IMR-90 (cell line): ENCODE measurements around the gene TRIM47. TPM values are rescaled to one million over a fixed set of nuclear protein-coding genes. Genes with fewer than 3 reads are reported as not detected.

Experiments
- ATAC-seq: fragments of 200-7000 bp; cut with Tn5 transposase; 2 replicates; pipeline ENCODE4 v1.9.1; 2020; ENCODE audit warnings: low read depth, mild to moderate bottlenecking, moderate library complexity
- BruUV-seq: library from RNA; stranded (reverse); fragments of 400-500 nt; replicated peaks from 2 replicates; lab custom pipeline; 2021; lab: Mats Ljungman, UMichigan
- CTCF ChIA-PET: fragments of 300-600 bp; formaldehyde crosslinking; extraction: SDS; loops from one replicate; lab custom pipeline; 2021; ENCODE audit warnings: antibody characterized with exemption; lab: Yijun Ruan, JAX
- POLR2A ChIA-PET: fragments of 300-600 bp; sonication (Branson Sonifier 250); formaldehyde crosslinking; loops from one replicate; lab custom pipeline; 2022; ENCODE audit warnings: antibody characterized with exemption; ENCODE audit not compliant: unreplicated experiment; lab: Charles Lee
- DNase-seq: peaks from one replicate; pipeline ENCODE4 v3.0.0; 2013
- H2AFZ ChIP-seq: replicated peaks from 2 replicates; pipeline ENCODE3; 2013; ENCODE audit warnings: low read length, mild to moderate bottlenecking; ENCODE audit not compliant: poor library complexity
- H2AK5ac ChIP-seq: 2 replicates; pipeline ENCODE4 v1.6.1; 2013; ENCODE audit warnings: low read depth, low read length, inconsistent platforms
- H2AK9ac ChIP-seq: replicated peaks from 2 replicates; pipeline ENCODE3; 2013; ENCODE audit warnings: mild to moderate bottlenecking, low read depth, low read length, moderate library complexity; ENCODE audit not compliant: poor library complexity
- H2BK120ac ChIP-seq: 2 replicates; pipeline ENCODE4 v1.6.1; 2013; ENCODE audit warnings: low read depth, low read length, inconsistent platforms
- H2BK15ac ChIP-seq: 3 replicates; pipeline ENCODE4 v1.6.1; 2013; ENCODE audit warnings: low read depth, low read length, inconsistent platforms
- H2BK20ac ChIP-seq: 2 replicates; pipeline ENCODE4 v1.6.1; 2013; ENCODE audit warnings: low read depth, mild to moderate bottlenecking, inconsistent platforms, low read length, moderate library complexity
- H2BK5ac ChIP-seq: 2 replicates; pipeline ENCODE4 v1.6.1; 2013; ENCODE audit warnings: mild to moderate bottlenecking, low read depth, low read length, inconsistent platforms; ENCODE audit not compliant: poor library complexity, severe bottlenecking
- H3K14ac ChIP-seq: replicated peaks from 2 replicates; pipeline ENCODE4 v1.6.1; 2013; ENCODE audit warnings: low read depth, low read length, inconsistent platforms
- H3K18ac ChIP-seq: 2 replicates; pipeline ENCODE4 v1.6.1; 2013; ENCODE audit warnings: low read depth, low read length, control low read depth
- H3K23ac ChIP-seq: 2 replicates; pipeline ENCODE4 v1.6.1; 2013; ENCODE audit warnings: low read depth, low read length, inconsistent platforms
- H3K27ac ChIP-seq: 2 replicates; pipeline ENCODE4 v1.5.1; 2013; ENCODE audit warnings: mild to moderate bottlenecking, control low read depth, low read length; ENCODE audit not compliant: insufficient read depth
- H3K27me3 ChIP-seq: 2 replicates; pipeline ENCODE4 v1.6.1; 2013; ENCODE audit warnings: low read length; ENCODE audit not compliant: control insufficient read depth, insufficient read depth
- H3K36me3 ChIP-seq: 2 replicates; pipeline ENCODE4 v1.6.1; 2013; ENCODE audit warnings: low read length, mixed read lengths; ENCODE audit not compliant: control insufficient read depth, insufficient read depth
- H3K4ac ChIP-seq: 2 replicates; pipeline ENCODE4 v1.6.1; 2013; ENCODE audit warnings: low read depth, low read length, inconsistent platforms
- H3K4me1 ChIP-seq: 2 replicates; pipeline ENCODE4 v1.6.1; 2013; ENCODE audit warnings: low read length, mixed read lengths; ENCODE audit not compliant: control insufficient read depth, insufficient read depth
- H3K4me2 ChIP-seq: 2 replicates; pipeline ENCODE4 v1.6.1; 2013; ENCODE audit warnings: low read depth, mild to moderate bottlenecking, control low read depth, low read length, moderate library complexity
- H3K4me3 ChIP-seq: 2 replicates; pipeline ENCODE4 v1.5.1; 2013; ENCODE audit warnings: low read depth, mild to moderate bottlenecking, control low read depth, low read length, moderate library complexity; ENCODE audit not compliant: insufficient read depth
- H3K56ac ChIP-seq: 2 replicates; pipeline ENCODE4 v1.6.1; 2013; ENCODE audit warnings: low read length, inconsistent platforms; ENCODE audit not compliant: insufficient read depth; ENCODE audit errors: extremely low read depth
- H3K79me1 ChIP-seq, 2 experiments: 2 replicates each; pipeline ENCODE4 v1.6.1; 2013; ENCODE audit warnings: low read length in 2 of 2, inconsistent platforms in 1 of 2, low read depth in 1 of 2
- H3K9ac ChIP-seq: 2 replicates; pipeline ENCODE4 v1.6.1; 2013; ENCODE audit warnings: low read depth, low read length, control low read depth
- H3K9me1 ChIP-seq: 2 replicates; pipeline ENCODE4 v1.6.1; 2013; ENCODE audit warnings: low read length, inconsistent platforms; ENCODE audit not compliant: insufficient read depth
- H3K9me3 ChIP-seq: 2 replicates; pipeline ENCODE4 v1.6.1; 2013; ENCODE audit warnings: low read length; ENCODE audit not compliant: control insufficient read depth, insufficient read depth
- H4K20me1 ChIP-seq: 2 replicates; pipeline ENCODE4 v1.6.1; 2013; ENCODE audit warnings: low read length, inconsistent platforms; ENCODE audit not compliant: insufficient read depth
- H4K5ac ChIP-seq: 2 replicates; pipeline ENCODE4 v1.6.1; 2013; ENCODE audit warnings: mild to moderate bottlenecking, low read depth, low read length, control low read depth
- H4K8ac ChIP-seq, 2 experiments: 2 replicates each; pipeline ENCODE4 v1.6.1; 2013; ENCODE audit warnings: low read depth in 2 of 2, low read length in 2 of 2, control low read depth in 1 of 2, inconsistent platforms in 1 of 2
- H4K91ac ChIP-seq: 2 replicates; pipeline ENCODE4 v1.6.1; 2013; ENCODE audit warnings: low read depth, low read length, inconsistent platforms; ENCODE audit not compliant: insufficient read depth
- CHD1 ChIP-seq: IDR thresholded peaks from 2 replicates; pipeline ENCODE4 v1.6.1; 2012; ENCODE audit warnings: low read depth, low read length, improper control_type of control experiment
- FOS ChIP-seq: fragments of 150-350 bp; IDR thresholded peaks from 2 replicates; pipeline ENCODE4 v1.6.1; 2016; ENCODE audit warnings: low read depth, low read length
- MAFK ChIP-seq: IDR thresholded peaks from 2 replicates; pipeline ENCODE4 v1.6.1; 2012; ENCODE audit warnings: low read depth, low read length, improper control_type of control experiment
- NFE2L2 ChIP-seq: fragments of 150-350 bp; IDR thresholded peaks from 2 replicates; pipeline ENCODE4 v1.6.1; 2016; ENCODE audit warnings: low read depth, mild to moderate bottlenecking, low read length
- RCOR1 ChIP-seq: IDR thresholded peaks from 2 replicates; pipeline ENCODE4 v1.6.1; 2012; ENCODE audit warnings: mild to moderate bottlenecking, low read length, improper control_type of control experiment; ENCODE audit not compliant: insufficient replicate concordance
- WGBS, 2 experiments: methylation state at CpG; one replicate each; pipeline versions ENCODE4 v1.1.5 to v1.1.7; 2013; ENCODE audit warnings: missing lambda C conversion rate in 2 of 2; ENCODE audit not compliant: insufficient read length in 1 of 2; ENCODE audit errors: extremely low coverage in 2 of 2; 5-methylcytosine and 5-hydroxymethylcytosine counted together
- dilution Hi-C: fragments of 300-500 bp; cut with HindIII; formaldehyde crosslinking; loops from one replicate; pipeline ENCODE4 v1.14.3; 2018; ENCODE audit warnings: low sequenced_read_pairs; ENCODE audit not compliant: unreplicated experiment
- in situ Hi-C: fragments of 300-500 bp; cut with MboI; formaldehyde crosslinking; loops from 3 replicates; pipeline ENCODE4 v1.14.3; 2019; ENCODE audit warnings: low sequenced_read_pairs, inconsistent platforms, mixed read lengths
- intact Hi-C: fragments of 100-400 bp; cut with micrococcal nuclease; formaldehyde crosslinking; loops from 2 replicates; pipeline ENCODE4 v1.10.0; 2022
- polyA plus RNA-seq, 3 experiments: library from polyadenylated mRNA; depleted of rRNA; stranded (reverse); fragments of >200 nt; gene quantifications; 2 replicates each; pipeline ENCODE4 v1.2.3, GENCODE V29; 2012; ENCODE audit warnings: low replicate concordance in 1 of 3
- total RNA-seq: library from RNA; depleted of rRNA; stranded (reverse); fragments of >200 nt; gene quantifications from 2 replicates; pipeline ENCODE4 v1.2.3, GENCODE V29; 2012

TRIM47 gene
- total and polyA plus RNA-seq, 2 of the 4 experiments (the other 2 are of a cell fraction) = 1.4 to 7.5 TPM

- Histone ChIP-seq H2BK20ac (no peak overlapping the region), H3K23ac (no peak overlapping the region), H3K4me1 (peaks cover 35% of the 10 kb centered on the region), H4K20me1 (peaks cover 10% of the 10 kb centered on the region; the same call in 1 of the 2 replicates), H3K4ac (no peak overlapping the region), H3K27me3 (no peaks in the 10 kb centered on the region; the same call in 1 of the 2 replicates), H3K9me3 (no peaks in the 10 kb centered on the region), H2AK9ac (no peak overlapping the region), H2BK120ac (no peak overlapping the region), H3K79me1 (peaks cover 5 to 42% of the 10 kb centered on the region in 2 experiments; a peak in 3 of 4 replicates), H3K14ac (no peak overlapping the region), H2AFZ (no peak overlapping the region), H2AK5ac (peak overlapping the region; percentile 20), H3K27ac (no peak overlapping the region), H2BK15ac (no peak overlapping the region), H3K18ac (no peak overlapping the region), H2BK5ac (no peak overlapping the region), H3K9ac (no peak overlapping the region), H3K9me1 (peaks cover 11% of the 10 kb centered on the region), H3K4me2 (no peak overlapping the region), H4K91ac (no peak overlapping the region), H4K8ac (no peak overlapping the region), H3K4me3 (no peak overlapping the region), H3K56ac (no peak overlapping the region), H3K36me3 (peaks cover 6% of the 10 kb centered on the region; the same call in 1 of the 2 replicates), H4K5ac (no peak overlapping the region)
- no TSS peak for BruUV-seq
- in situ Hi-C loops = no loop called here
- ChIA-PET CTCF (interaction anchor here (1.5 kb wide), 1 partner anchor 19 kb away, joined by 9 read pairs; the partner anchor contains the start of gene WBP2), POLR2A (no interaction called here)
- WGBS, 2 experiments = 99% methylated on average over 14 of the region's 38 CpGs; no CpG with 5 or more reads in 1 of the 2 experiments
- DNase-seq = no peak
- dilution Hi-C loops = no loop called here
- TF ChIP-seq CHD1 = no peak
- no peak for TF ChIP-seq NFE2L2
- TF ChIP-seq FOS = no peak
- TF ChIP-seq MAFK = no peak
- no peak for TF ChIP-seq RCOR1
- intact Hi-C loops = loop anchor here (10.0 kb wide), 1 partner anchor 90 kb away; the partner anchor contains the start of gene UNK
- no peak for ATAC-seq
These were observed 3.8 kb downstream of the TRIM47 start for GRCh38 chr17:75874323-75875181.
